Effector memory CD4-positive, alpha-beta T cell (primary cell): ENCODE measurements around the gene SLC6A11.

ENCODE experiments used
- DNase-seq, 3 donors: peaks; one replicate each; pipeline ENCODE4 v3.0.0-alpha.2; 2020
- H3K27ac ChIP-seq: 2 replicates; pipeline ENCODE4 v1.7.0; 2013; ENCODE audit warnings: mild to moderate bottlenecking, low read length, moderate library complexity; ENCODE audit not compliant: insufficient read depth, poor library complexity, severe bottlenecking
- H3K27me3 ChIP-seq: replicated peaks from 2 replicates; pipeline ENCODE4 v1.7.0; 2013; ENCODE audit warnings: mild to moderate bottlenecking, low read length; ENCODE audit not compliant: insufficient read depth, control insufficient read depth, poor library complexity, severe bottlenecking
- H3K36me3 ChIP-seq: 2 replicates; pipeline ENCODE4 v1.7.0; 2013; ENCODE audit warnings: mild to moderate bottlenecking, low read length, moderate library complexity; ENCODE audit not compliant: control insufficient read depth, insufficient read depth
- H3K4me1 ChIP-seq: 2 replicates; pipeline ENCODE4 v1.7.0; 2013; ENCODE audit warnings: low read length, mild to moderate bottlenecking; ENCODE audit not compliant: control insufficient read depth, insufficient read depth, poor library complexity, severe bottlenecking
- H3K4me3 ChIP-seq: 2 replicates; pipeline ENCODE4 v1.7.0; 2013; ENCODE audit warnings: low read length, low read depth, mild to moderate bottlenecking; ENCODE audit not compliant: insufficient read depth, poor library complexity, severe bottlenecking
- H3K9me3 ChIP-seq: 2 replicates; pipeline ENCODE4 v1.7.0; 2013; ENCODE audit warnings: mild to moderate bottlenecking, low read length, moderate library complexity; ENCODE audit not compliant: control insufficient read depth

Gene SLC6A11

DNA sequence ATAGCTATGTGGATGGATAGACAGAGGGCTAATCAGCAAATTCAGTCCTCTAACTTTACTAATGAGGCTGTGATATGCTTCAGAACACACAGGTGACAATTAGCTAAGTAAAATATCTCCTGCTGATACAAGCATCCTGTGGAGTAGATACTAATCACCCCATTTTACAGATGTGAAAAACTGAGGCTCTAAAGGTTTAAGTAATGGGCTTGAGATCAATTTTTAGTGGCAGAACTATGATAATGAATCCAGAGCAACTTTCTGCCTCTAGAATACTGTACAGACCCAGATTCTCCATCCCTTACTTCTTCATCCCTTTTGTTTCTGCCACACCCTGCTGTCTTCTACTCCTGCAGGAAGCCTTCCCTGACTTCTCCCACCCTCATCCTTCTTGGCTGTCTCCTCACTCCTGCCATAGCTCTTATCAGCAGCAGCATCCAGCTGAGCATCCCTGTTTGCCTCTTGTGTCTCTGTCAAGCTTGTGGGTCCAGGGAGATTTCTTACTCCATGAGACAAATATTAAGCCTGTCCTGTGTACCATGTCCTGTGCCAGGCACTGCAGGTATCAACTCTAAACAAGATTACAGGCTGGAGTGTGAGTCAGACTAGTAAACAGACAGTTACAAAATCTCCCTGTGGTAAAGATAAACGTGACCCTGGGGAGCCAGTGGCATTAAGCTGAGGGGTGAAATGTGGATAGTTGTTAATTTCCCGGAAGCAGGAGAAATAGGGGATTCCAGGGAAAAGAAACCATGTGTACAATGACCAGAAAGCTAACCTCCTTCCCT, 39.2 kb downstream of the SLC6A11 start:
- Histone ChIP-seq H3K4me1 (no peaks in the 10 kb centered on the region), H3K27me3 (no peaks in the 10 kb centered on the region), H3K27ac (no peak overlapping the region), H3K9me3 (no peaks in the 10 kb centered on the region), H3K36me3 (no peaks in the 10 kb centered on the region), H3K4me3 (no peak overlapping the region)
- DNase-seq = no peak

DNA sequence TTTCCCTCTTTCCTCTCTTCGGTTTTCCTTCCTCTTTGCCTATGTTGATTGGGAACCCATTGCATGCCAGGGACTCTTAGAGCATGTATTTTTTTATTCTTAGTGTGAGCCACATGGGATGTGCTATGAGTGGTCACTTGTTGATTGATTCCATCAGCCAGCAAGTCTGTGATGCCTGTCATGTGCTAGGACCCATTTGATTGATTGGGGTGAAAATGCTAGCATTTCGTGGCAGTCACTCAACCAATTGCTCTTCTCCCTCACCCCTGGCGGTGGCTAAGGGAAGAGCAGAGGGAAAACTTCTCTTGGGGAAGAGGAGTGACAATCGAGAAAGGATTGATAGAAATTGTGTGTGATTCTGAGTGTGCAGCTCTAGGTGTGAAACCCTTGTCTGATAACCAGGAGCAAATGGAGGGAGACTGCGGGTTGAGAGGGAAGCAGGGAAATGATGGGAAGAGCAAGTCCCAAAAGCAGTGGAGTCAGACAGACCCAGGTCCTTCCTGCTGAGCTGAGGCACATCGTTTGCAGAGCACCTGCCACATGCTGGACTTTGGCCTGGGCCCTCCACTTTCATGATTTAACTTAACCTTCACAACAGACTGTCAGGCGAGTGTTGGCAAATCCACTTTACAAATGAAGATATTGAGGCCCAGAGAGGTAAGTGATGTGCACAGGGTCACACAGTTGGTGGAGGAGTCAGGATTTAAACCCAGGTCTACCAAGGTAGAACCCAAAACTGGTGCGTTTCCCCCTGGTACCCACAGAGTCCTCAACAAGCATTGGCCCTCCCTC, 40.0 kb downstream of the SLC6A11 start:
- no peak for DNase-seq
- H3K27me3 ChIP-seq = no peaks in the 10 kb centered on the region
- no peak overlapping the region for H3K4me3 ChIP-seq
- H3K36me3 ChIP-seq = no peaks in the 10 kb centered on the region
- no peak overlapping the region for H3K27ac ChIP-seq
- no peaks in the 10 kb centered on the region for H3K4me1 ChIP-seq
- H3K9me3 ChIP-seq = no peaks in the 10 kb centered on the region

DNA sequence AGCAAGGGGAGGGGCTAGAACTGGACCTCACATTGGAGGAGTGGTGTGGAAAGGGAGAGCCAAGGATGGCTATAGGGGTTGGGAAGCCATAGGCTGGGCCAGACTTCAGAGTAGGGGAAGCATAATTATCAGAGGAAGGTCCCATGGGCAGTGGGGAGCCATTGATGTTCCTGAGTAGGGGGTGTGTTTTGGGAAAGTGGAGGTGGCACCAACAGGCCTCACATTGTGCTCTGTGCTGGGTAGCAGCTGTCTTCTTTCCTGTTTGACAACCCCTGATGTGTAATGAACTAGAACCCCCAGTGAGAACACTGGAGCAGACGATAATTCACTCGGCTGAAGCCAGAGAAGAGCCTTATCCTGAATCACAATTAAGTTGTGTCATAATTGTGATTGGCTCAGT, 41.2 kb downstream of the SLC6A11 start:
- Histone ChIP-seq H3K27ac (no peak overlapping the region), H3K27me3 (no peaks in the 10 kb centered on the region), H3K36me3 (no peaks in the 10 kb centered on the region), H3K4me3 (no peak overlapping the region), H3K4me1 (no peaks in the 10 kb centered on the region), H3K9me3 (no peaks in the 10 kb centered on the region)
- no peak for DNase-seq

DNA sequence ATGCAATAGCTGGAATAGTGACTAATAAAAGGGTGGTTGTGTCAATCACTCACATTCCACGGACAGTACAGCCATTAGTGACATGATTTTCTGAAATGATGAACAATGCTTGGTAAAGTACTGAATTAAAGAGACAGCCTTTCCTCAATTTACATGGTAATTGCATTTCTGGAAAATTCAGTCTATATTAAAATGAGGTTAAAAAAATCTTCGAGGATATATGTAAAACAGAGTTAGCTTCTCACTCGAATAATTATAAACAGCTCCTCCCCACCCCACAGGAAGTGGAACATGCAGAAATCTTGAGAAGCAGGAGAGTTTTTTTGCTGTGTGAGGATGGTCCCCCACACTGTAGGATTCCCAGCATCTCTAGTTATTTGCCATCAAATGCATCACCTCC, 42.1 kb downstream of the SLC6A11 start:
- no peaks in the 10 kb centered on the region for H3K4me1 ChIP-seq
- no peaks in the 10 kb centered on the region for H3K36me3 ChIP-seq
- DNase-seq = no peak
- H3K27ac ChIP-seq = no peak overlapping the region
- no peak overlapping the region for H3K4me3 ChIP-seq
- no peaks in the 10 kb centered on the region for H3K27me3 ChIP-seq
- H3K9me3 ChIP-seq = no peaks in the 10 kb centered on the region

DNA sequence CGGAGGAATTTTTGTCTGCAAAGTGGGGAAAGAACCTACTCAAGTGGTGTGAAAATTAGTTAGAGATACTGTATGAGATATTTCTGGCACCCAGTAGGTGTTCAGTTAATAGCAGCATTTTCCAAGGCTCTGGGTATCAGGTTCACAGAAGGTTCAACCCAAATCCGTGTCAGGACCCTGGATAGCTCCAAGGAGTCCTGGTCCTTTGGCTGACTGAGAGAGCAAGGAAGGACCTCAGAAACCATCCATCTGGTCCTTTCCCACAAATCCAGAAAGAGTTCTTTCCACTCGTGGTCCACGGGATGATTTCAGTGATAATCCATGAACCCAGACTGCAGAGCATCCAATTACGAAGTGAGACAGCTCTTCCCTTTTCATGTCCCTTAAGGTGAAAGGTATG, 51.4 kb downstream of the SLC6A11 start:
- Histone ChIP-seq H3K4me3 (no peak overlapping the region), H3K27me3 (no peaks in the 10 kb centered on the region), H3K27ac (no peak overlapping the region), H3K36me3 (no peaks in the 10 kb centered on the region), H3K9me3 (no peaks in the 10 kb centered on the region), H3K4me1 (no peaks in the 10 kb centered on the region)
- no peak for DNase-seq

DNA sequence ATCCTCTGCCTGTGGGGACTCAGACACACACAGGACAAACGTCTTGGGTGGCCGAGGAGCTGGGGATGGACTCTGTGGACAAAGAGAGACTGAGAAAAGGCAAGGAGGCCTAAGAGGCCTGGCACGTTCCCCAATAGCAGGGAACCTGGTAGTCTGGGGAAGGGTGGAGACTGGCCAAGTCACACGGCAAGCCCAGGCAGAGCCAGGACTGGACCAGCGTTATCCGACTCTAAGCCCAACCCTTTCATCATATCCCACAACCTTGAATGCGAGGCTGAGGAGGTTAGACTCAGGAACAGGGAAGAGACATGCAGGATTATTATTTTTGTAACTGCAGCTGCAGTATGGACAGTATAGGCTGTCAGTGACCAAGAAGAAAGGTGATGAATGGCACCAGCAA, 53.4 kb downstream of the SLC6A11 start:
- no peaks in the 10 kb centered on the region for H3K27me3 ChIP-seq
- H3K36me3 ChIP-seq = no peaks in the 10 kb centered on the region
- no peaks in the 10 kb centered on the region for H3K4me1 ChIP-seq
- H3K27ac ChIP-seq = no peak overlapping the region
- no peak for DNase-seq
- no peak overlapping the region for H3K4me3 ChIP-seq
- no peaks in the 10 kb centered on the region for H3K9me3 ChIP-seq

DNA sequence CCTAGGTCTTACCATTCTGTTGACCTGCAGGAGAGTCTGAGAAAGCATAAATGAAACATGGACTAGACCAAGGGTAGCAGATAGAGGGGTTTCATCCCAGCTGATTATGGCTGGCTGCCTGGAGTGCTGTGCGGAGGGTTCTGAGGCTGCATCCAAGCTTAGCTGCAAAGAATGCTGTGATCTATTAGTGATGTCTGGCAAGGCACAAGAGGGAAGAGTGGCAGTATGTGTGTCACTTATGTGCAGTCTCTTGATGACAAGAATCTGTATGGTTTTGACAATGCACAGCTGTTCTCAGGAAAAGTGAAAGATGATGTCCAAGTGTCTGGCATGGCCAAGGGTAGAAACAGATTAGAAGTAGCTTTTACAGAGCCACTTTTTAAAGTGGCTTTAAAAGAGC, 54.3 kb downstream of the SLC6A11 start:
- no peak for DNase-seq
- H3K4me3 ChIP-seq = no peak overlapping the region
- no peaks in the 10 kb centered on the region for H3K4me1 ChIP-seq
- H3K9me3 ChIP-seq = no peaks in the 10 kb centered on the region
- no peaks in the 10 kb centered on the region for H3K27me3 ChIP-seq
- H3K36me3 ChIP-seq = no peaks in the 10 kb centered on the region
- no peak overlapping the region for H3K27ac ChIP-seq

DNA sequence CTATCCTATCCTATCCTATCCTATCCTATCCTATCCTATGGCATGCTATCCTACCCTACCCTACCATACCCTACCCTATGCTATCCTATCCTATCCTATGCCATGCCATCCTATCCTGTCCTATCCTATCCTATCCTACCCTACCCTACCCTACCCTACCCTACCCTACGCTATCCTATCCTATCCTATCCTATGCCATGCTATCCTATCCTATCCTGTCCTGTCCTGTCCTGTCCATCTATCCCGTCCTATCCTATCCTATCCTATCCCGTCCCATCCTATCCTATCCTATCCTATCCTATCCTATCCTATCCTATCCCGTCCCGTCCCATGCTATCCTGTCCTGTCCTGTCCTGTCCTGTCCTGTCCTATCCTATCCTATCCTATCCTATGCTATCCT, 57.4 kb downstream of the SLC6A11 start:
- DNase-seq = no peak
- no peak overlapping the region for H3K27ac ChIP-seq
- H3K36me3 ChIP-seq = no peaks in the 10 kb centered on the region
- H3K4me3 ChIP-seq = no peak overlapping the region
- H3K27me3 ChIP-seq = no peaks in the 10 kb centered on the region
- H3K4me1 ChIP-seq = no peaks in the 10 kb centered on the region
- H3K9me3 ChIP-seq = no peaks in the 10 kb centered on the region

DNA sequence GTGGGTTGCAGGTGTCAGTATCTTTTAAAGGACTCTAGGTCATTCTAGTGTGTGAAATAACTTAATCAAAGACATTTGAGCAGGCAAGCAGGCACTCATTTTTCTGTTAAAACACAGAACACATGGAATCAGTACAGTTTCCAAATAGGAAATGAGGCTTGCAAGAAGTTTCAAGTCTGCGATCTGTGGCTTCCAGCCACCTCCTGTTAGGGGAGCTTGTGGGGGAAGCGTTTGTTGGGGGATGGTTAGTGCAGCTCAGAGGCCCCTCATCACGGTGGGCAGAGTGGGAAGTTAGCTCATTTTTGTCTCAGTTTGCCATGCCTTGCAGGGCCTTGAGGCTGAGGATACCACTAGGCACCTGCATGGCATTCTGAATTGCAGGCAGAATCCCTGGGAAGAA, 59.9 kb downstream of the SLC6A11 start:
- Histone ChIP-seq H3K27me3 (no peaks in the 10 kb centered on the region), H3K4me3 (no peak overlapping the region), H3K27ac (no peak overlapping the region), H3K36me3 (no peaks in the 10 kb centered on the region), H3K9me3 (no peaks in the 10 kb centered on the region), H3K4me1 (no peaks in the 10 kb centered on the region)
- DNase-seq = no peak

DNA sequence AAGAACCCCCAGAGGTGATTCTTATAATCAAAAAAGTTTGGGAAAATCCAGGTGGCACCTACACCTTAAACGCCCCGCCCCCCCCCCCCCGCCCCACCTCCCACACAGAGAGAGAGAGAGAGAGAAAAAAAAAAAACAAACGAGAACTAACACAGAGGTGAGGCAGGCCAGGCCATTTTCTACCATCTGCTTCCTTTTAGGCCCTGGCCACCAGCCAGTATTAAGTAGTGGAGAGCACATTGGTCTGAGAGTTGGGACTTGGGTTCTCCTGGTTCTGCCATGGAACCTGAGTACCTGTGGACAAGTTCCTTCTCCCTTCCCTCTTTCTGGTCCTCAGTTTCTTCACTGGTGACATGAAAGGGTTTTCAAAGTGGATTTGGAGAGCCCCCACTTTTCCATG, 60.6 kb downstream of the SLC6A11 start:
- Histone ChIP-seq H3K4me3 (no peak overlapping the region), H3K4me1 (no peaks in the 10 kb centered on the region), H3K27ac (no peak overlapping the region), H3K9me3 (no peaks in the 10 kb centered on the region), H3K27me3 (no peaks in the 10 kb centered on the region), H3K36me3 (no peaks in the 10 kb centered on the region)
- no peak for DNase-seq
